ENCODE data around the gene CDKN2A.

CDKN2A gene

GRCh38 chr9:22008717-22009505, 14.7 kb upstream of the CDKN2A start, which contains the start of gene CDKN2B:
CDKN2B (minus strand) TSS chr9:22009305; CDS start chr9:22008953, 352 bp downstream.
- peaks cover 25% of the 10 kb centered on the region for H3K4me1 ChIP-seq (ENCODE audit: control insufficient read depth, insufficient read depth, low read length, poor library complexity, severe bottlenecking)
- no peaks in the 10 kb centered on the region for H3K9me3 ChIP-seq (ENCODE audit: control insufficient read depth, low read length)
- peak; percentile 37 to 69 (median 63) for DNase-seq
- H3K36me3 ChIP-seq (ENCODE audit: control insufficient read depth, insufficient read depth, low read length): no peaks in the 10 kb centered on the region
- peak within 1 kb of the TSS; percentile 8 for H3K27ac ChIP-seq (ENCODE audit: insufficient read depth, low read length, poor library complexity, severe bottlenecking)
- H3K4me3 ChIP-seq (ENCODE audit: insufficient read depth, low read depth, low read length, poor library complexity, severe bottlenecking): peak within 1 kb of the TSS; percentile 72
- peaks cover 50% of the 10 kb centered on the region for H3K27me3 ChIP-seq (replicated peaks; ENCODE audit: control insufficient read depth, insufficient read depth, low read length, poor library complexity, severe bottlenecking)

GRCh38 chr9:22008384-22008716, 14.2 kb upstream of the CDKN2A start:
- Histone ChIP-seq H3K27ac (ENCODE audit: insufficient read depth, low read length, poor library complexity, severe bottlenecking) (no peak overlapping the region), H3K36me3 (ENCODE audit: control insufficient read depth, insufficient read depth, low read length) (no peaks in the 10 kb centered on the region), H3K4me3 (ENCODE audit: insufficient read depth, low read depth, low read length, poor library complexity, severe bottlenecking) (peak overlapping the region; percentile 72), H3K27me3 (replicated peaks; ENCODE audit: control insufficient read depth, insufficient read depth, low read length, poor library complexity, severe bottlenecking) (peaks cover 49% of the 10 kb centered on the region), H3K4me1 (ENCODE audit: control insufficient read depth, insufficient read depth, low read length, poor library complexity, severe bottlenecking) (peaks cover 25% of the 10 kb centered on the region), H3K9me3 (ENCODE audit: control insufficient read depth, low read length) (no peaks in the 10 kb centered on the region)
- DNase-seq: no peak

GRCh38 chr9:22005702-22006606, 11.8 kb upstream of the CDKN2A start:
- no peak for DNase-seq
- Histone ChIP-seq H3K4me3 (ENCODE audit: insufficient read depth, low read depth, low read length, poor library complexity, severe bottlenecking) (no peak overlapping the region), H3K27ac (ENCODE audit: insufficient read depth, low read length, poor library complexity, severe bottlenecking) (no peak overlapping the region)

GRCh38 chr9:22005021-22005701, 11.0 kb upstream of the CDKN2A start:
- Histone ChIP-seq H3K4me1 (ENCODE audit: control insufficient read depth, insufficient read depth, low read length, poor library complexity, severe bottlenecking) (peaks cover 25% of the 10 kb centered on the region), H3K27ac (ENCODE audit: insufficient read depth, low read length, poor library complexity, severe bottlenecking) (no peak overlapping the region), H3K4me3 (ENCODE audit: insufficient read depth, low read depth, low read length, poor library complexity, severe bottlenecking) (no peak overlapping the region), H3K36me3 (ENCODE audit: control insufficient read depth, insufficient read depth, low read length) (no peaks in the 10 kb centered on the region), H3K9me3 (ENCODE audit: control insufficient read depth, low read length) (no peaks in the 10 kb centered on the region), H3K27me3 (replicated peaks; ENCODE audit: control insufficient read depth, insufficient read depth, low read length, poor library complexity, severe bottlenecking) (peaks cover 48% of the 10 kb centered on the region)
- DNase-seq: no peak

More at GRCh38 chr9:22005702-22006606, 11.8 kb upstream of the CDKN2A start:
- Histone ChIP-seq H3K27me3 (replicated peaks; ENCODE audit: control insufficient read depth, insufficient read depth, low read length, poor library complexity, severe bottlenecking) (peaks cover 48% of the 10 kb centered on the region), H3K36me3 (ENCODE audit: control insufficient read depth, insufficient read depth, low read length) (no peaks in the 10 kb centered on the region), H3K4me1 (ENCODE audit: control insufficient read depth, insufficient read depth, low read length, poor library complexity, severe bottlenecking) (peaks cover 25% of the 10 kb centered on the region), H3K9me3 (ENCODE audit: control insufficient read depth, low read length) (no peaks in the 10 kb centered on the region)

GRCh38 chr9:22002038-22002437, 7.8 kb upstream of the CDKN2A start:
- Histone ChIP-seq H3K4me3 (ENCODE audit: insufficient read depth, low read depth, low read length, poor library complexity, severe bottlenecking) (no peak overlapping the region), H3K9me3 (ENCODE audit: control insufficient read depth, low read length) (no peaks in the 10 kb centered on the region), H3K27ac (ENCODE audit: insufficient read depth, low read length, poor library complexity, severe bottlenecking) (no peak overlapping the region), H3K36me3 (ENCODE audit: control insufficient read depth, insufficient read depth, low read length) (no peaks in the 10 kb centered on the region), H3K27me3 (replicated peaks; ENCODE audit: control insufficient read depth, insufficient read depth, low read length, poor library complexity, severe bottlenecking) (peaks cover 29% of the 10 kb centered on the region), H3K4me1 (ENCODE audit: control insufficient read depth, insufficient read depth, low read length, poor library complexity, severe bottlenecking) (peaks cover 10% of the 10 kb centered on the region)
- no peak for DNase-seq

GRCh38 chr9:21998026-21998425, 3.8 kb upstream of the CDKN2A start:
- Histone ChIP-seq H3K4me1 (ENCODE audit: control insufficient read depth, insufficient read depth, low read length, poor library complexity, severe bottlenecking) (peaks cover 9% of the 10 kb centered on the region), H3K27ac (ENCODE audit: insufficient read depth, low read length, poor library complexity, severe bottlenecking) (no peak overlapping the region), H3K27me3 (replicated peaks; ENCODE audit: control insufficient read depth, insufficient read depth, low read length, poor library complexity, severe bottlenecking) (no peaks in the 10 kb centered on the region), H3K9me3 (ENCODE audit: control insufficient read depth, low read length) (no peaks in the 10 kb centered on the region), H3K36me3 (ENCODE audit: control insufficient read depth, insufficient read depth, low read length) (no peaks in the 10 kb centered on the region), H3K4me3 (ENCODE audit: insufficient read depth, low read depth, low read length, poor library complexity, severe bottlenecking) (no peak overlapping the region)
- DNase-seq: no peak

DNA sequence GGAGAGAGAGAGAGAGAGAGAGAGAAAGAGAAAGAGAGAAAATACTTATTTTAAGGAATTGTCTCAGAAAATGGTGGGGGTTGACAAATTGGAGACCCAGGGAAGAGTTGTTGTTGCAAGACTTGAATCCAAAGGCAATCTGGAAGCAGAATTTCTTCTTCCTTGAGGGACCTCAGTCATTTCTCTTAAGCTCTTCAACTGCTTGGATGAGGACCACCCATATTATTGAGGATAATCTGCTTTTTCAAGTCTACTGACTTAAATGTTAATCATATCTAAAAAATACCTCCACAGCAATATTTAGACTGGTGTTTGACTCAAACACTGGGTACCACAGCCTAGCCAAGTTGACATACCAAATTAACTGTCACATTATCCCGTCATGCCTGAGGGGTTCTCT, 3.3 kb upstream of the CDKN2A start:
- peaks cover 9% of the 10 kb centered on the region for H3K4me1 ChIP-seq (ENCODE audit: control insufficient read depth, insufficient read depth, low read length, poor library complexity, severe bottlenecking)
- H3K27ac ChIP-seq (ENCODE audit: insufficient read depth, low read length, poor library complexity, severe bottlenecking): no peak overlapping the region
- no peak for DNase-seq
- H3K27me3 ChIP-seq (replicated peaks; ENCODE audit: control insufficient read depth, insufficient read depth, low read length, poor library complexity, severe bottlenecking): no peaks in the 10 kb centered on the region
- H3K9me3 ChIP-seq (ENCODE audit: control insufficient read depth, low read length): no peaks in the 10 kb centered on the region
- no peaks in the 10 kb centered on the region for H3K36me3 ChIP-seq (ENCODE audit: control insufficient read depth, insufficient read depth, low read length)
- H3K4me3 ChIP-seq (ENCODE audit: insufficient read depth, low read depth, low read length, poor library complexity, severe bottlenecking): no peak overlapping the region

GRCh38 chr9:21996858-21997257, 2.7 kb upstream of the CDKN2A start:
- Histone ChIP-seq H3K27me3 (replicated peaks; ENCODE audit: control insufficient read depth, insufficient read depth, low read length, poor library complexity, severe bottlenecking) (no peaks in the 10 kb centered on the region), H3K9me3 (ENCODE audit: control insufficient read depth, low read length) (no peaks in the 10 kb centered on the region), H3K36me3 (ENCODE audit: control insufficient read depth, insufficient read depth, low read length) (no peaks in the 10 kb centered on the region), H3K4me1 (ENCODE audit: control insufficient read depth, insufficient read depth, low read length, poor library complexity, severe bottlenecking) (peaks cover 9% of the 10 kb centered on the region), H3K27ac (ENCODE audit: insufficient read depth, low read length, poor library complexity, severe bottlenecking) (no peak overlapping the region), H3K4me3 (ENCODE audit: insufficient read depth, low read depth, low read length, poor library complexity, severe bottlenecking) (no peak overlapping the region)
- no peak for DNase-seq

DNA sequence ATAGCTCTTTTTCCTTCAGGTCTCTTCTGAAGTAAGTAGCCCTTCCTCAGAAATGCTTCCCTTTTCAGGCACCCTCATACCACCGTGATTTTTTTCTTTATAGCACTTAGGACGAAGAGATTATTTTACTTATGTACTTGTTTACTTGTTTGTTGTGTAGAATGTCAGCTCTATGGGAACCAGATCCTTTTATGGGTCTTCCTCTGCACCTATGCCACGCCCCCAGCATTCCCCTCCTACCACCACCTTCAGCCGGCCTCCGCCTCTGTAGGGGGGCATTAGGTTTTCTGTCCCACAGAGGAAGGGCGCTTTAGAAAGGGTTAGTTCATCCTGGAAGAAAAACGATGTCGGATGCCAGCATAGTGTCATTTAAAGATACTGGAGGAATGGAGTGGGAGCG, 2.2 kb upstream of the CDKN2A start:
- Histone ChIP-seq H3K4me1 (ENCODE audit: control insufficient read depth, insufficient read depth, low read length, poor library complexity, severe bottlenecking) (peaks cover 9% of the 10 kb centered on the region), H3K36me3 (ENCODE audit: control insufficient read depth, insufficient read depth, low read length) (no peaks in the 10 kb centered on the region), H3K27ac (ENCODE audit: insufficient read depth, low read length, poor library complexity, severe bottlenecking) (no peak overlapping the region), H3K27me3 (replicated peaks; ENCODE audit: control insufficient read depth, insufficient read depth, low read length, poor library complexity, severe bottlenecking) (no peaks in the 10 kb centered on the region), H3K4me3 (ENCODE audit: insufficient read depth, low read depth, low read length, poor library complexity, severe bottlenecking) (no peak overlapping the region), H3K9me3 (ENCODE audit: control insufficient read depth, low read length) (no peaks in the 10 kb centered on the region)
- DNase-seq: no peak

Data from effector memory CD4-positive, alpha-beta T cell (primary cell).